PC-9 (cell line): ENCODE data around the gene FOXP1. TPM values are rescaled to one million over a fixed set of nuclear protein-coding genes. Genes with fewer than 3 reads are reported as not detected.

ENCODE experiments used
- BruUV-seq: library from RNA; stranded (reverse); fragments of 400-500 nt; replicated peaks from 2 replicates; lab custom pipeline; 2021; lab: Mats Ljungman, UMichigan
- CTCF ChIA-PET: fragments of 300-600 bp; sonication (Branson Sonifier 250); formaldehyde crosslinking; loops from one replicate; lab custom pipeline; 2022; ENCODE audit warnings: antibody characterized with exemption; lab: Charles Lee
- POLR2A ChIA-PET: fragments of 300-600 bp; sonication (Branson Sonifier 250); formaldehyde crosslinking; loops from one replicate; lab custom pipeline; 2022; ENCODE audit warnings: antibody characterized with exemption; ENCODE audit not compliant: unreplicated experiment; lab: Charles Lee
- DNase-seq, 2 experiments: peaks; one replicate each; pipeline versions ENCODE4 v3.0.0 to v3.0.0-alpha.2; 2015 to 2022; ENCODE audit warnings: mixed read lengths in 1 of 2
- H2AFZ ChIP-seq: fragments of 200-600 bp; sonication (generic); 2 replicates; pipeline ENCODE4 v1.8.1; 2017; ENCODE audit warnings: antibody characterized with exemption
- H3F3A ChIP-seq: fragments of 200-600 bp; sonication (generic); 2 replicates; pipeline ENCODE4 v1.8.1; 2017; ENCODE audit warnings: antibody characterized with exemption, mild to moderate bottlenecking, low read depth; ENCODE audit not compliant: insufficient read depth
- H3K27ac ChIP-seq: fragments of 200-600 bp; sonication (generic); 2 replicates; pipeline ENCODE4 v1.6.1; 2016; ENCODE audit warnings: mixed run types
- H3K27me3 ChIP-seq: fragments of 200-600 bp; sonication (generic); 2 replicates; pipeline ENCODE4 v1.6.1; 2016; ENCODE audit warnings: low read depth, mixed run types; ENCODE audit not compliant: insufficient read depth
- H3K36me3 ChIP-seq: fragments of 200-600 bp; sonication (generic); 2 replicates; pipeline ENCODE4 v1.6.1; 2016; ENCODE audit warnings: low read depth, mixed run types
- H3K4me1 ChIP-seq: fragments of 200-600 bp; sonication (generic); replicated peaks from 2 replicates; pipeline ENCODE4 v1.6.1; 2016; ENCODE audit warnings: mixed run types; ENCODE audit not compliant: insufficient read depth
- H3K4me2 ChIP-seq: fragments of 200-600 bp; sonication (generic); 2 replicates; pipeline ENCODE4 v1.6.1; 2017; ENCODE audit warnings: mixed run types
- H3K4me3 ChIP-seq: fragments of 200-600 bp; sonication (generic); 2 replicates; pipeline ENCODE4 v1.6.1; 2016; ENCODE audit warnings: mixed run types
- H3K79me2 ChIP-seq: fragments of 200-600 bp; sonication (generic); 2 replicates; pipeline ENCODE4 v1.6.1; 2017; ENCODE audit warnings: low read depth, mixed run types
- H3K9me2 ChIP-seq: fragments of 200-600 bp; sonication (generic); 2 replicates; pipeline ENCODE4 v1.8.1; 2017; ENCODE audit warnings: mild to moderate bottlenecking; ENCODE audit not compliant: insufficient read depth
- H3K9me3 ChIP-seq: fragments of 200-600 bp; sonication (generic); 2 replicates; pipeline ENCODE4 v1.8.1; 2016; ENCODE audit warnings: low read depth; ENCODE audit not compliant: insufficient read depth
- H4K20me1 ChIP-seq: fragments of 200-600 bp; sonication (generic); 2 replicates; pipeline ENCODE4 v1.8.1; 2017; ENCODE audit not compliant: insufficient read depth
- CTCF ChIP-seq: fragments of 200-600 bp; sonication (generic); conservative IDR thresholded peaks from 2 replicates; pipeline ENCODE4 v1.6.1; 2017; ENCODE audit warnings: mixed run types, antibody characterized with exemption, mild to moderate bottlenecking, moderate library complexity
- EZH2 ChIP-seq: fragments of 200-600 bp; sonication (generic); IDR thresholded peaks from 2 replicates; pipeline ENCODE4 v1.8.0; 2017; ENCODE audit warnings: antibody characterized with exemption, low read depth
- intact Hi-C: fragments of 100-400 bp; cut with micrococcal nuclease; formaldehyde crosslinking; loops from one replicate; pipeline ENCODE4 v1.10.0; 2022; ENCODE audit not compliant: unreplicated experiment
- total RNA-seq: library from RNA; stranded (reverse); gene quantifications from 2 replicates; pipeline ENCODE4 v1.2.3, GENCODE V29; 2021

The FOXP1 gene
- total RNA-seq, 1 experiment from 2014 or later: 33.3 TPM

GRCh38 chr3:71195492-71195891 is 388.0 kb downstream of the FOXP1 start:
- Histone ChIP-seq H3K4me2 (peak overlapping the region; percentile 41), H3K9me2 (no peaks in the 10 kb centered on the region), H3K79me2 (no peaks in the 10 kb centered on the region), H4K20me1 (no peaks in the 10 kb centered on the region), H3K4me3 (no peak overlapping the region), H3K27me3 (no peaks in the 10 kb centered on the region), H3K4me1 (peaks cover 14% of the 10 kb centered on the region), H3K9me3 (no peaks in the 10 kb centered on the region), H2AFZ (no peak overlapping the region), H3K36me3 (no peaks in the 10 kb centered on the region), H3K27ac (no peak overlapping the region), H3F3A (0 out of 2 replicates have a peak, but pooled peaks cover 5% of the 10 kb centered on the region)
- ChIA-PET CTCF (no interaction called here), POLR2A (no interaction called here)
- BruUV-seq: no TSS peak
- peak; percentile 10 to 50 for DNase-seq
- intact Hi-C loops: no loop called here
- TF ChIP-seq CTCF: no peak
- TF ChIP-seq EZH2: no peak

- TF ChIP-seq CTCF (no peak), EZH2 (no peak)
- Histone ChIP-seq H3K9me2 (no peaks in the 10 kb centered on the region), H3F3A (0 out of 2 replicates have a peak, but pooled peaks cover 5% of the 10 kb centered on the region), H3K9me3 (no peaks in the 10 kb centered on the region), H3K79me2 (no peaks in the 10 kb centered on the region), H3K36me3 (no peaks in the 10 kb centered on the region), H3K4me3 (no peak overlapping the region), H3K27ac (no peak overlapping the region), H2AFZ (no peak overlapping the region), H4K20me1 (no peaks in the 10 kb centered on the region), H3K4me1 (peaks cover 14% of the 10 kb centered on the region), H3K4me2 (peak overlapping the region; percentile 41; the same call in 1 of the 2 replicates), H3K27me3 (no peaks in the 10 kb centered on the region)
- DNase-seq: no peak
- no TSS peak for BruUV-seq
- CTCF ChIA-PET: no interaction called here
- intact Hi-C loops: no loop called here
- POLR2A ChIA-PET: interaction anchor here (0.6 kb wide), 1 partner anchor 150 kb away, joined by 6 read pairs; no protein-coding TSS in a partner anchor
Measured at GRCh38 chr3:71194785-71195184, 388.7 kb downstream of the FOXP1 start.

- Histone ChIP-seq H3K4me1 (peaks cover 12% of the 10 kb centered on the region), H3K9me3 (no peaks in the 10 kb centered on the region), H3K4me2 (no peak overlapping the region), H3K79me2 (no peaks in the 10 kb centered on the region), H3K4me3 (no peak overlapping the region), H3K9me2 (no peaks in the 10 kb centered on the region), H4K20me1 (no peaks in the 10 kb centered on the region), H2AFZ (no peak overlapping the region), H3K36me3 (no peaks in the 10 kb centered on the region), H3K27ac (no peak overlapping the region), H3F3A (0 out of 2 replicates have a peak, but pooled peaks cover 5% of the 10 kb centered on the region), H3K27me3 (no peaks in the 10 kb centered on the region)
- ChIA-PET POLR2A (no interaction called here), CTCF (interaction anchor here (0.6 kb wide), 1 partner anchor 314 kb away, joined by 6 read pairs; no protein-coding TSS in a partner anchor)
- TF ChIP-seq EZH2 (no peak), CTCF (no peak)
- intact Hi-C loops: no loop called here
- DNase-seq: peak in 1 of 2 experiments; percentile 46
- BruUV-seq: no TSS peak
Measured at GRCh38 chr3:71191031-71191482, 392.5 kb downstream of the FOXP1 start.
